Measurements from ENCODE around the gene SLC49A3.
A peak's percentile ranks its signal among the peaks of the same experiment; 100 is the strongest.
"Not testable (repeated sequence)": the region's sequence is repeated elsewhere in the genome, so short reads cannot be mapped to it uniquely, and the experiment has no call there.

The SLC49A3 gene

GRCh38 chr4:674172-675035, 14.5 kb downstream of the SLC49A3 start, which contains the start of the genes ATP5ME and MYL5:
Gene ATP5ME, minus strand, starts transcription at chr4:674276. Its CDS starts 29 bp downstream, at chr4:674247.
Gene MYL5, plus strand, starts transcription at chr4:674542. Its CDS starts 3,485 bp downstream, at chr4:678027.
- TF ChIP-seq, protein P1, sequence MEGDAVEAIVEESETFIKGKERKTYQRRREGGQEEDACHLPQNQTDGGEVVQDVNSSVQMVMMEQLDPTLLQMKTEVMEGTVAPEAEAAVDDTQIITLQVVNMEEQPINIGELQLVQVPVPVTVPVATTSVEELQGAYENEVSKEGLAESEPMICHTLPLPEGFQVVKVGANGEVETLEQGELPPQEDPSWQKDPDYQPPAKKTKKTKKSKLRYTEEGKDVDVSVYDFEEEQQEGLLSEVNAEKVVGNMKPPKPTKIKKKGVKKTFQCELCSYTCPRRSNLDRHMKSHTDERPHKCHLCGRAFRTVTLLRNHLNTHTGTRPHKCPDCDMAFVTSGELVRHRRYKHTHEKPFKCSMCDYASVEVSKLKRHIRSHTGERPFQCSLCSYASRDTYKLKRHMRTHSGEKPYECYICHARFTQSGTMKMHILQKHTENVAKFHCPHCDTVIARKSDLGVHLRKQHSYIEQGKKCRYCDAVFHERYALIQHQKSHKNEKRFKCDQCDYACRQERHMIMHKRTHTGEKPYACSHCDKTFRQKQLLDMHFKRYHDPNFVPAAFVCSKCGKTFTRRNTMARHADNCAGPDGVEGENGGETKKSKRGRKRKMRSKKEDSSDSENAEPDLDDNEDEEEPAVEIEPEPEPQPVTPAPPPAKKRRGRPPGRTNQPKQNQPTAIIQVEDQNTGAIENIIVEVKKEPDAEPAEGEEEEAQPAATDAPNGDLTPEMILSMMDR (conservative IDR thresholded peaks at IDR 0.05; ENCODE audit: low read length) = peak; percentile 62
- peak; percentile 93 for DNase-seq (ENCODE audit: low read depth)
- peak within 1 kb of the TSS; percentile 78 for H3K4me3 ChIP-seq (ENCODE audit: low read length)

- peak; percentile 17 for DNase-seq (ENCODE audit: low read depth)
- TF ChIP-seq, protein P1 (conservative IDR thresholded peaks at IDR 0.05; ENCODE audit: low read length) = no peak
- H3K4me3 ChIP-seq (ENCODE audit: low read length) = peak overlapping the region; percentile 78
These were observed 15.4 kb downstream of the SLC49A3 start for GRCh38 chr4:673349-674091.

- DNase-seq (ENCODE audit: low read depth) = no peak
- no peak overlapping the region for H3K4me3 ChIP-seq (ENCODE audit: low read length)
- TF ChIP-seq, protein P1 (conservative IDR thresholded peaks at IDR 0.05; ENCODE audit: low read length) = no peak
These were observed 17.2 kb downstream of the SLC49A3 start for GRCh38 chr4:671769-672168.

GRCh38 chr4:669806-670559, 19.0 kb downstream of the SLC49A3 start:
- DNase-seq (ENCODE audit: low read depth); H3K4me3 ChIP-seq (ENCODE audit: low read length): not testable (repeated sequence)

DNA sequence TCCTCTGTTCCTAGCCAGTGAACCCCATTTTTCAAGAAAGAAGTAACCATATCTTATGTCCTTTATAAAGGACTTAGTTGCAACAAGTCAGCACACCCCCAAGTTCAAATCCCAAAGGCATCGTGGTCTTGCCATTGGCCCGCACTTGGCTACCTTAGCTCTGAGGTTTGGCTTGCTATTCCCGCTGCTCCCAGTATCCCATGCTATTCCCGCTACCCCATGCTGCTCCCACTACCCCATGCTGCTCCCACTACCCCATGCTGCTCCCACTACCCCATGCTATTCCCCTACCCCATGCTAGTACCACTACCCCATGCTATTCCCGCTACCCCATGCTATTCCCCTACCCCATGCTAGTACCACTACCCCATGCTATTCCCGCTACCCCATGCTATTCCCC, 20.7 kb downstream of the SLC49A3 start:
- DNase-seq (ENCODE audit: low read depth); H3K4me3 ChIP-seq (ENCODE audit: low read length): not testable (repeated sequence)

DNA sequence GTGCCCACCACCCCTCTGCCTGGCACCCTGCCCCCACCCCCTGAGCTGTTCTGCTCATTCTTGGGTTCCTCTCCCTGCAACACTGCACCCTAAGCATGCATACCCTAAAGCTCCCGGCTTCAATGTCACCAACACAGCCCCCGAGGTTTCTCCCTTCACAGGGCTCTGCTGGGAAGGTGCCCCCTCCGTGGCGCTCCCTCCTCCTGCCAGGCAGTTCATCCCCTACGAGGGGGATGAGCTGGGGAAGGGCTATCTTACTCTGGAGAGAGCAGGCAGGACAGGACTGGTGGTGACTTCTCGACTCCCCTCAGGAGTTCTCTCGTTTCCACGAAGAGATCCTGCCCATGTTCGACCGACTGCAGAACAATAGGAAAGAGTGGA, 21.4 kb downstream of the SLC49A3 start:
- TF ChIP-seq, protein P1 (conservative IDR thresholded peaks at IDR 0.05; ENCODE audit: low read length) = no peak
- DNase-seq (ENCODE audit: low read depth) = no peak
- no peak overlapping the region for H3K4me3 ChIP-seq (ENCODE audit: low read length)

DNA sequence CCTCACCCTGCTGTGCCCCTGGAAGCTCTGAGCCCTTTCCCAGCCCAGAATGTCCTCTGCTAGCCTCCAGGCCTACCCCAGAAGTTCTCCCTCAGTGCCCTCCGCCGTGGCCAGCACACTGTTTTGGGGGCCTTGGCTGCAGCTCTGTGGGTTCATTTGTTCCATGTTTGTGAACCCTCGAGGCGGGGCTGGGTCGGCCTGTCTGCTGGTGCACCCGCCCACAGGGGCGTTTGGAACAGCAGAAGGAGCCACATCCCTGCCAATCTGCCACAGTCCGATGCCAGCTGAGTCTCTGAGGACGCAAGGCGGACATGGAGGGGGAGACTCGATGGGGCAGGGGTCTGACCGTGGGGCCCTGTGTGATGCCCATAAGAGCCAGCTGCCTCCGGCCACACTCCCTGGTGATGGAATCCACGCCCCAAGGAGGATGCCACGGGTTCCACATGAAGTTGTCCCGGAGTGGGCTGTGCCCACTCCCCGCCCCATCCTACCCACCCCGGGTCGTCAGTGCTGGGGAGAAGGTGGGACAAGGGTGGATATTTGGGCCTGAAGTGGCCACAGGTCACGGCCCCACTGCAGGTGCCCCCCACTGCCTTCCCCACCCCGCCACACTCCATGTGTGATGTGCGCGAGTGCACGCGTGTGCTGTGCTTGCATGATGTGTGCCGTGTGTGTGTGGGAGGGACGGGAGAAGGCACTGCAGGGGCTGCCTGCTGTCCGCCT, 22.0 kb downstream of the SLC49A3 start:
- no peak for DNase-seq (ENCODE audit: low read depth)
- TF ChIP-seq, protein P1 (conservative IDR thresholded peaks at IDR 0.05; ENCODE audit: low read length) = no peak
- H3K4me3 ChIP-seq (ENCODE audit: low read length) = no peak overlapping the region

Measured in AG10803 (cell line).